ENCODE data around the gene PTPN20. TPM values are rescaled to one million over a fixed set of nuclear protein-coding genes. Genes with fewer than 3 reads are reported as not detected.

PTPN20 gene
- total and polyA plus RNA-seq, 11 donors, result 4.0 to 18.1 (median 13.3) TPM

DNA sequence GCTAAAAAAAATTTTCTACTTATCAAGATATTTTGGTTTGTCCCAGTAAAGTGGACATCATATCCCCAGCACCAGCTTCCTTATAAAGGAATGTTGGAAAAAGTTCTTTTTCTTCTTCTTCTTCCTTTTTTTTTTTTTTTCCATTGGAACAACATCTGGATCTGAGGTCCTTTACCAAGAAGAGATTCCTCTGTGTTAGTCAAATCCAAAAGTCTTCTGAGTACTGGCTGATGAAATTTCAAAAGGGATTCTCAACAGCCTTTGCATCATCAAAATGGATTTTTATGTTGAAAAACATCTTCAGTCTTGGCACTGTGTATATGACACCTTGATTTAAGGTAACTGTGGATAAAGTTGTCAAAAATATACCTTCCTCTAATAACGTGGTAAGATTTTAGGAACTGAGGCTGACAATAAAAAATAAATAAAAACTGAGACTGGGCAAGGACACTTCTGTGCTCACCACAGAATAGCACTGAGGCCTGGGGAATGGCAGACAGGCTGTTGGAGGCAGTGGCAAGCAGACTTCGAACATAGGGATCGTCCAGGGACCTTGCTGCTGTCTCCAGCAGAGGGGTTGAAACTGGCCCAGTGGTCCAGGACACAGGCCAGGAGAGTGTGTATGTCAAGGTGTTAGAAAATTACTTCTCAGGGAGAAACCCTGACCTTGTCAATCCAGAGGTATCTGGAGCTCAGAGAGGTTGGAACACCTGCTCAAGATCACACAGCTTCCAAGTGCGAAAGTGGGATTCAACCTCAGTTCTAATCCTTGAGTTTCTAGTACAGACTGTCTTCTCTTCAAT, 130.4 kb downstream of the PTPN20 start:
- peak in 2 of 5 donors; percentile 8 to 19 for DNase-seq
- Histone ChIP-seq H3K9me3 (no peaks in the 10 kb centered on the region), H3K4me3 (no peak overlapping the region), H3K27ac (peak overlapping the region in 1 of 12 donors; percentile 38), H3K27me3 (no peaks in the 10 kb centered on the region), H3K4me1 (peaks cover 0 to 13% (median 0%) of the 10 kb centered on the region in 12 donors), H3K36me3 (no peaks in the 10 kb centered on the region)
- no peak for ATAC-seq
- WGBS, 4 donors, result 77 to 91% (median 81%) methylated on average over 4 of the region's 4 CpGs
- intact Hi-C loops (cut with DNase I), result no loop called here
- TF ChIP-seq, protein P1, sequence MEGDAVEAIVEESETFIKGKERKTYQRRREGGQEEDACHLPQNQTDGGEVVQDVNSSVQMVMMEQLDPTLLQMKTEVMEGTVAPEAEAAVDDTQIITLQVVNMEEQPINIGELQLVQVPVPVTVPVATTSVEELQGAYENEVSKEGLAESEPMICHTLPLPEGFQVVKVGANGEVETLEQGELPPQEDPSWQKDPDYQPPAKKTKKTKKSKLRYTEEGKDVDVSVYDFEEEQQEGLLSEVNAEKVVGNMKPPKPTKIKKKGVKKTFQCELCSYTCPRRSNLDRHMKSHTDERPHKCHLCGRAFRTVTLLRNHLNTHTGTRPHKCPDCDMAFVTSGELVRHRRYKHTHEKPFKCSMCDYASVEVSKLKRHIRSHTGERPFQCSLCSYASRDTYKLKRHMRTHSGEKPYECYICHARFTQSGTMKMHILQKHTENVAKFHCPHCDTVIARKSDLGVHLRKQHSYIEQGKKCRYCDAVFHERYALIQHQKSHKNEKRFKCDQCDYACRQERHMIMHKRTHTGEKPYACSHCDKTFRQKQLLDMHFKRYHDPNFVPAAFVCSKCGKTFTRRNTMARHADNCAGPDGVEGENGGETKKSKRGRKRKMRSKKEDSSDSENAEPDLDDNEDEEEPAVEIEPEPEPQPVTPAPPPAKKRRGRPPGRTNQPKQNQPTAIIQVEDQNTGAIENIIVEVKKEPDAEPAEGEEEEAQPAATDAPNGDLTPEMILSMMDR (IDR thresholded peaks at IDR 0.05), result no peak
- TF ChIP-seq POLR2A (IDR thresholded peaks at IDR 0.05), result no peak

DNA sequence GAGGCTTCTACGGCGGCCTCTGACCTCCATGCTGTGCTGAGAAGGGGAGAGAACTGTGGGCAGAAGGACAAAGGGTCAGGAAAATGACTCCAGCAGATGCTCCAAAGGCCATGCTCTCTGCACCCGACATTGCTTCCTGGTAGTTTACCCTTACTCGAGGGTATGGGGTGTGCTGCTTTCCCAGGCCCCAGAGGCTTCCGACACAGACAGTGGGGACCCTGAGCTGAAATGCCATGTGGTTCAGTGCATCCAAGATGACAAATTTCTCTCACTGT, 130.9 kb downstream of the PTPN20 start:
- DNase-seq, result peak in 2 of 5 donors; percentile 3 to 13

DNA sequence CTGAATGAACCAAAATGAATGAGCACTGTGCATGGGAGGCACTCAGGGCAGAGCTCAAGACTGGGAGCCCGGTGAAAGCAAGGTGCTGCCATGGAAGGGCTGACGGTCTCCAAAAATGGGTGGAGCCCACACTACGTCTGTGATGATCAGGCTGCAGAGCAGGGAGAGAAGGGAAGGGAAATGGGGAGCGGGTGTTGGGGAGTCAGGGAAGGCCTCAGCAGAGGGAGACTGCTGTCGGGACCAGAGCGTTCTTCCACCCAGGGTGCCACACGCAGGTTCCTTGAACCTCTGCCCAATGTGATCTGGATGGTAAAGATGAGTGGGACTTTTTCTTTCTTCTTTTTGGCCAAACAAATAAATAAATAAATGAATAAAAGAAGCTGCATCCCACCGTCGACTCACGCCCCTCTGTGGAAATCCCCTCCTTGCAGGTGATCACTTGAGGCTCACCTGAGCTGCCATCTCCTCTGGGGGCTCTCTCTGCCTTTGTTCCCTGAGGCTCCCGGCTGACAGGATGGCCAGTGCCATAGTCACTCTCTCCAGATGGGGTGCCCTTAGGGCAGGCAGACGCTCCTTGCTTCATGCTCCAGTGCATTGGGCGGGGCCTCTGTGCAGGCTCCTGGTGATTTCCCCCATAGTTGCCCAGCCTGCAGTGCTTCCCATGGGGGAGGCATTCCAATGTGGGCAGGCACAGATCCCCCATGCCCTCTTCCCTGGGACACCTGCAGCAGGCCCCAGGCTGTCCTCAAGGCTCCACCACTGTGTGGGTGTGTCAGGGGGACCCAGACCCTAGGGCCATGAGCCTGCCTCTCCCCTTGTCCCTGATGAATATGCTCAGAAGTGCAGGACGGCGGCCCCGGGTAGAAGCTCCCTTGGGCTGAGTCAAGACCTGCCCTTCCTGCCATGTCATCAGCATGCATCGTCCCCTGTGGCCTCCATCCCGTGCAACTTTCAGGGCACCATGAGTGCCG, 131.8 kb downstream of the PTPN20 start:
- no peaks in the 10 kb centered on the region for H3K27me3 ChIP-seq
- intact Hi-C loops (cut with DNase I), result no loop called here
- WGBS, 4 donors, result 85 to 87% (median 86%) methylated on average over 19 of the region's 19 CpGs

More for the DNA sequence above, 130.9 kb downstream of the PTPN20 start:
- WGBS, 4 donors, result 77 to 82% (median 81%) methylated on average over 5 of the region's 5 CpGs
- no peaks in the 10 kb centered on the region for H3K27me3 ChIP-seq
- no peaks in the 10 kb centered on the region for H3K9me3 ChIP-seq
- H3K36me3 ChIP-seq, result no peaks in the 10 kb centered on the region
- H3K27ac ChIP-seq, result peak overlapping the region in 1 of 12 donors; percentile 38
- no peak for ATAC-seq
- H3K4me1 ChIP-seq, result peaks cover 0 to 13% (median 0%) of the 10 kb centered on the region in 12 donors
- intact Hi-C loops (cut with DNase I), result no loop called here
- no peak for TF ChIP-seq POLR2A (IDR thresholded peaks at IDR 0.05)
- TF ChIP-seq, protein P1 (IDR thresholded peaks at IDR 0.05), result no peak
- H3K4me3 ChIP-seq, result no peak overlapping the region

More for the DNA sequence above, 131.8 kb downstream of the PTPN20 start:
- Histone ChIP-seq H3K36me3 (no peaks in the 10 kb centered on the region), H3K4me3 (no peak overlapping the region), H3K4me1 (peaks cover 0 to 13% (median 2%) of the 10 kb centered on the region in 12 donors), H3K27ac (no peak overlapping the region), H3K9me3 (no peaks in the 10 kb centered on the region)
- TF ChIP-seq POLR2A (IDR thresholded peaks at IDR 0.05), result no peak
- TF ChIP-seq, protein P1 (IDR thresholded peaks at IDR 0.05), result no peak
- DNase-seq (peak in 3 of 5 donors; percentile 9 to 52 (median 18)), ATAC-seq (no peak)
